Lower lobe of right lung (tissue), 2 donors: ENCODE data around the gene WDFY4. TPM values are rescaled to one million over a fixed set of nuclear protein-coding genes. Genes with fewer than 3 reads are reported as not detected.

ENCODE experiments used
- ATAC-seq, 2 donors: fragments of 200-7000 bp; cut with Tn5 transposase; one replicate each; pipeline ENCODE4 v1.9.1; 2020 to 2022; ENCODE audit warnings: mild to moderate bottlenecking in 2 of 2, moderate library complexity in 2 of 2
- DNase-seq: peaks from one replicate; pipeline ENCODE4 v3.0.0-alpha.2; 2020
- H3K27ac ChIP-seq: fragments of 200-600 bp; one replicate; pipeline ENCODE4 v1.8.0; 2022
- H3K27me3 ChIP-seq: fragments of 200-600 bp; one replicate; pipeline ENCODE4 v1.8.0; 2022; ENCODE audit warnings: low read depth
- H3K36me3 ChIP-seq: fragments of 200-600 bp; one replicate; pipeline ENCODE4 v1.8.0; 2022; ENCODE audit warnings: mild to moderate bottlenecking
- H3K4me1 ChIP-seq: fragments of 200-600 bp; one replicate; pipeline ENCODE4 v1.8.0; 2022
- H3K4me3 ChIP-seq: fragments of 200-600 bp; one replicate; pipeline ENCODE4 v1.8.0; 2022; ENCODE audit warnings: mild to moderate bottlenecking
- H3K9me3 ChIP-seq: fragments of 200-600 bp; one replicate; pipeline ENCODE4 v1.8.0; 2022
- CTCF ChIP-seq: fragments of 200-600 bp; IDR thresholded peaks from one replicate; pipeline ENCODE4 v1.8.0; 2022; ENCODE audit warnings: antibody characterized with exemption, mild to moderate bottlenecking
- intact Hi-C: fragments of 100-400 bp; cut with DNase I; formaldehyde crosslinking; loops from one replicate; pipeline ENCODE4 v1.11.0; 2022
- total RNA-seq: library from RNA; stranded (reverse); fragmentation: NEBNext Ultra II Directional; extraction: Animal tissue kit (Norgen Biotek cat#: 25700); gene quantifications from one replicate; pipeline ENCODE4 v1.2.1, GENCODE V29; 2021
- donor health status: DM: no; HTN: yes; CAD: no; lungs with severe emphysema.

The WDFY4 gene
- total RNA-seq, 1 donor from 2014 or later, result 44.4 TPM

GRCh38 chr10:48890888-48891850 is 206.5 kb downstream of the WDFY4 start:
- no peak for DNase-seq
- no peaks in the 10 kb centered on the region for H3K27me3 ChIP-seq
- H3K27ac ChIP-seq, result no peak overlapping the region

GRCh38 chr10:48894911-48895802 is 210.5 kb downstream of the WDFY4 start:
- ATAC-seq (no peak), DNase-seq (no peak)
- no peak overlapping the region for H3K4me3 ChIP-seq
- intact Hi-C loops, result no loop called here
- no peaks in the 10 kb centered on the region for H3K27me3 ChIP-seq
- H3K9me3 ChIP-seq, result no peaks in the 10 kb centered on the region
- H3K27ac ChIP-seq, result peak overlapping the region; percentile 49
- TF ChIP-seq CTCF, result no peak
- H3K4me1 ChIP-seq, result peaks cover 15% of the 10 kb centered on the region
- peaks cover 9% of the 10 kb centered on the region for H3K36me3 ChIP-seq

More at GRCh38 chr10:48890888-48891850, 206.5 kb downstream of the WDFY4 start:
- Histone ChIP-seq H3K4me3 (no peak overlapping the region), H3K4me1 (peaks cover 11% of the 10 kb centered on the region), H3K36me3 (no peaks in the 10 kb centered on the region), H3K9me3 (no peaks in the 10 kb centered on the region)
- TF ChIP-seq CTCF, result no peak
- intact Hi-C loops, result no loop called here
- peak; percentile 70 to 83 for ATAC-seq

- intact Hi-C loops, result no loop called here
- Histone ChIP-seq H3K9me3 (no peaks in the 10 kb centered on the region), H3K4me1 (peaks cover 22% of the 10 kb centered on the region), H3K27ac (peak overlapping the region; percentile 37), H3K36me3 (peaks cover 9% of the 10 kb centered on the region), H3K4me3 (no peak overlapping the region), H3K27me3 (no peaks in the 10 kb centered on the region)
- TF ChIP-seq CTCF, result no peak
- no peak for ATAC-seq
- DNase-seq, result no peak
Observed at GRCh38 chr10:48895803-48896195, 211.1 kb downstream of the WDFY4 start.

- Histone ChIP-seq H3K27me3 (no peaks in the 10 kb centered on the region), H3K4me3 (no peak overlapping the region), H3K36me3 (peaks cover 9% of the 10 kb centered on the region), H3K4me1 (peaks cover 20% of the 10 kb centered on the region), H3K27ac (peak overlapping the region; percentile 37), H3K9me3 (no peaks in the 10 kb centered on the region)
- DNase-seq, result no peak
- no peak for TF ChIP-seq CTCF
- intact Hi-C loops, result no loop called here
- no peak for ATAC-seq
Observed at GRCh38 chr10:48896756-48897440, 212.2 kb downstream of the WDFY4 start.

GRCh38 chr10:48897441-48897790 is 212.7 kb downstream of the WDFY4 start:
- ATAC-seq (no peak), DNase-seq (no peak)
- peaks cover 16% of the 10 kb centered on the region for H3K4me1 ChIP-seq
- TF ChIP-seq CTCF, result no peak
- no peak overlapping the region for H3K27ac ChIP-seq
- H3K36me3 ChIP-seq, result peaks cover 9% of the 10 kb centered on the region
- H3K9me3 ChIP-seq, result no peaks in the 10 kb centered on the region
- H3K4me3 ChIP-seq, result no peak overlapping the region
- no peaks in the 10 kb centered on the region for H3K27me3 ChIP-seq
- intact Hi-C loops, result no loop called here
